Stimulated activated CD4-positive, alpha-beta T cell treated with anti-CD3 and anti-CD28 coated beads, Interleukin-2, amount 100 ng/mL, for 4 hours (primary cell): ENCODE results near the gene TCHP.

Experiments
- DNase-seq: peaks from one replicate; pipeline ENCODE4 v3.0.0-alpha.2; 2020; ENCODE audit warnings: low read depth

The TCHP gene

DNA sequence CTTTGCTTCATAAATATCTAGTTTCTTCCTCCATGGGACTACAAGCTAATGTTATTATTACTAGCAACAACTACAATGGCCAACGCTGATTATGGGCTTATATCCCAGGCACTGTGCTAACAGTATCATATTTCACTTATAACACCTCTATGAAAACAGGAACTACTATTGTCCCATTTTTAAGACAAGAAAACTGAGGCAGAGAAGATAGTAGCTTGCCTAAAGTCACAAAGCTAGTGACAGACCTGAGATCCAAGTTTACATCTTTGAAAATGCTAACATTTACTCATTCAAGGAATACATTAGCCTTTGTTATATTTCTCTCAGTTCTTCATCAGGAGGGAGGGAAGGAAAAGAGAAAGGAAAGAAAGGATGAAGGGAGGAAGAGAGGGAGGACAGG is 63.3 kb downstream of the TCHP start:
- DNase-seq, result no peak

GRCh38 chr12:109963743-109964429 is 63.8 kb downstream of the TCHP start:
- no peak for DNase-seq

- no peak for DNase-seq
Measured at GRCh38 chr12:109966546-109966945, 66.5 kb downstream of the TCHP start.

- DNase-seq, result no peak
Measured at GRCh38 chr12:109967383-109968031, 67.4 kb downstream of the TCHP start.
